H9 (cell line): Measurements from ENCODE around the gene RASSF9. TPM values are rescaled to one million over a fixed set of nuclear protein-coding genes. Genes with fewer than 3 reads are reported as not detected.

Experiments
- DNase-seq: peaks from one replicate; pipeline ENCODE4 v3.0.0-alpha.2; 2017
- H2AFZ ChIP-seq: one replicate; pipeline ENCODE4 v1.6.1; 2013; ENCODE audit warnings: mild to moderate bottlenecking, low read length, control low read depth, moderate library complexity
- H2AK5ac ChIP-seq: 2 replicates; pipeline ENCODE4 v1.6.1; 2013; ENCODE audit warnings: low read length, control low read depth, mixed read lengths; ENCODE audit not compliant: insufficient read length
- H2BK120ac ChIP-seq: one replicate; pipeline ENCODE4 v1.6.1; 2013; ENCODE audit warnings: low read depth, mild to moderate bottlenecking, low read length, control low read depth, inconsistent platforms; ENCODE audit not compliant: poor library complexity, severe bottlenecking
- H2BK12ac ChIP-seq: 2 replicates; pipeline ENCODE4 v1.6.1; 2013; ENCODE audit warnings: low read length, control low read depth, mixed read lengths, low read depth; ENCODE audit not compliant: insufficient read length
- H2BK15ac ChIP-seq: 2 replicates; pipeline ENCODE4 v1.6.1; 2013; ENCODE audit warnings: low read depth, low read length, control low read depth
- H2BK20ac ChIP-seq: one replicate; pipeline ENCODE4 v1.6.1; 2013; ENCODE audit warnings: low read depth, mild to moderate bottlenecking, low read length, control low read depth, inconsistent platforms; ENCODE audit not compliant: poor library complexity, severe bottlenecking
- H2BK5ac ChIP-seq: 2 replicates; pipeline ENCODE4 v1.6.1; 2013; ENCODE audit warnings: low read length, control low read depth, mixed read lengths; ENCODE audit not compliant: insufficient read length
- H3K14ac ChIP-seq: 2 replicates; pipeline ENCODE4 v1.6.1; 2013; ENCODE audit warnings: low read length, control low read depth; ENCODE audit not compliant: insufficient read depth
- H3K18ac ChIP-seq: 2 replicates; pipeline ENCODE4 v1.6.1; 2013; ENCODE audit warnings: low read depth, mild to moderate bottlenecking, mixed read lengths, low read length, control low read depth; ENCODE audit not compliant: insufficient read length
- H3K23ac ChIP-seq: 2 replicates; pipeline ENCODE4 v1.6.1; 2013; ENCODE audit warnings: low read length, control low read depth, mixed read lengths, low read depth; ENCODE audit not compliant: insufficient read length
- H3K23me2 ChIP-seq: 2 replicates; pipeline ENCODE4 v1.6.1; 2013; ENCODE audit warnings: low read depth, mild to moderate bottlenecking, mixed read lengths, low read length, control low read depth; ENCODE audit not compliant: insufficient read length, poor library complexity, severe bottlenecking
- H3K27ac ChIP-seq: 2 replicates; pipeline ENCODE4 v1.5.1; 2013; ENCODE audit warnings: low read length, control low read depth, mixed read lengths, low read depth; ENCODE audit not compliant: insufficient read length
- H3K27me3 ChIP-seq: 2 replicates; pipeline ENCODE4 v1.6.1; 2013; ENCODE audit warnings: low read length, control low read depth, inconsistent platforms; ENCODE audit not compliant: insufficient read depth
- H3K4ac ChIP-seq: 2 replicates; pipeline ENCODE4 v1.6.1; 2013; ENCODE audit warnings: low read depth, mild to moderate bottlenecking, control low read depth, inconsistent platforms, low read length, moderate library complexity
- H3K4me1 ChIP-seq: 2 replicates; pipeline ENCODE4 v1.6.1; 2013; ENCODE audit warnings: low read length, control low read depth, inconsistent platforms; ENCODE audit not compliant: insufficient read depth
- H3K4me2 ChIP-seq: 2 replicates; pipeline ENCODE4 v1.6.1; 2013; ENCODE audit warnings: low read length, control low read depth, mixed read lengths; ENCODE audit not compliant: insufficient read length, insufficient read depth
- H3K56ac ChIP-seq: 2 replicates; pipeline ENCODE4 v1.6.1; 2013; ENCODE audit warnings: low read depth, mild to moderate bottlenecking, mixed read lengths, low read length, control low read depth; ENCODE audit not compliant: insufficient read length
- H3K79me1 ChIP-seq: 2 replicates; pipeline ENCODE4 v1.6.1; 2013; ENCODE audit warnings: low read depth, mild to moderate bottlenecking, moderate library complexity, low read length, control low read depth, inconsistent platforms; ENCODE audit not compliant: insufficient read depth, poor library complexity, severe bottlenecking
- H3K79me2 ChIP-seq: 2 replicates; pipeline ENCODE4 v1.6.1; 2013; ENCODE audit warnings: low read length, control low read depth, inconsistent platforms; ENCODE audit not compliant: insufficient read depth
- H3K9ac ChIP-seq: 2 replicates; pipeline ENCODE4 v1.6.1; 2013; ENCODE audit warnings: low read length, control low read depth, mixed read lengths; ENCODE audit not compliant: insufficient read length; ENCODE audit errors: extremely low read depth
- H3K9me3 ChIP-seq: one replicate; pipeline ENCODE4 v1.6.1; 2013; ENCODE audit warnings: low read depth, low read length, inconsistent platforms; ENCODE audit not compliant: control insufficient read depth
- H3T11ph ChIP-seq: one replicate; pipeline ENCODE4 v1.6.1; 2013; ENCODE audit warnings: mild to moderate bottlenecking, low read length, control low read depth, inconsistent platforms
- H4K20me1 ChIP-seq: one replicate; pipeline ENCODE4 v1.6.1; 2013; ENCODE audit not compliant: control insufficient read depth, insufficient read length, insufficient read depth
- H4K5ac ChIP-seq: 2 replicates; pipeline ENCODE4 v1.6.1; 2013; ENCODE audit warnings: low read depth, mild to moderate bottlenecking, mixed read lengths, low read length, control low read depth; ENCODE audit not compliant: insufficient read length
- H4K8ac ChIP-seq: replicated peaks from 2 replicates; pipeline ENCODE4 v1.6.1; 2013; ENCODE audit warnings: low read length, control low read depth, mixed read lengths, low read depth; ENCODE audit not compliant: insufficient read length
- H4K91ac ChIP-seq: 2 replicates; pipeline ENCODE4 v1.6.1; 2013; ENCODE audit warnings: low read depth, mild to moderate bottlenecking, moderate library complexity, mixed read lengths, low read length, control low read depth; ENCODE audit not compliant: insufficient read length
- H3K27ac Mint-ChIP-seq, 3 experiments: 2 replicates in 2 of 3; 3 replicates in 1 of 3; pipeline ENCODE4 v1.8.0; 2020 to 2021; ENCODE audit warnings: mixed read lengths in 3 of 3, mild to moderate bottlenecking in 1 of 3, moderate library complexity in 1 of 3
- H3K27me3 Mint-ChIP-seq: 2 replicates; pipeline ENCODE4 v1.8.0; 2021; ENCODE audit warnings: low read depth, mild to moderate bottlenecking, moderate library complexity, mixed read lengths
- H3K36me3 Mint-ChIP-seq, 3 experiments: 2 replicates in 2 of 3; 3 replicates in 1 of 3; pipeline ENCODE4 v1.8.0; 2020 to 2021; ENCODE audit warnings: low read depth in 3 of 3, mixed read lengths in 3 of 3; ENCODE audit not compliant: insufficient read depth in 1 of 3
- H3K4me1 Mint-ChIP-seq, 2 experiments: 2 replicates each; pipeline ENCODE4 v1.8.0; 2020; ENCODE audit warnings: mixed read lengths in 2 of 2
- H3K4me3 Mint-ChIP-seq, 2 experiments: 2 replicates in 1 of 2; 3 replicates in 1 of 2; pipeline ENCODE4 v1.8.0; 2020 to 2021; ENCODE audit warnings: mild to moderate bottlenecking in 2 of 2, mixed read lengths in 2 of 2, moderate library complexity in 1 of 2
- H3K9me3 Mint-ChIP-seq, 2 experiments: 2 replicates in 1 of 2; 3 replicates in 1 of 2; pipeline ENCODE4 v1.8.0; 2020; ENCODE audit warnings: mild to moderate bottlenecking in 2 of 2, mixed read lengths in 2 of 2, moderate library complexity in 1 of 2
- WGBS: extraction: QIAGEN DNeasy Blood & Tissue Kit; methylation state at CpG from one replicate; pipeline ENCODE4 v1.1.7; 2013; ENCODE audit warnings: missing lambda C conversion rate, low lambda C conversion rate, mixed read lengths; ENCODE audit not compliant: insufficient read length; ENCODE audit errors: extremely low coverage; 5-methylcytosine and 5-hydroxymethylcytosine counted together
- total RNA-seq: library from RNA; stranded (reverse); gene quantifications from 2 replicates; pipeline ENCODE4 v1.2.1, GENCODE V29; 2021
- TF ChIP-seq, protein P1 (sequence below): fragments of 200-600 bp; sonication (generic); conservative IDR thresholded peaks from 3 replicates; pipeline ENCODE4 v1.8.0; 2021; ENCODE audit warnings: antibody characterized with exemption, mild to moderate bottlenecking

RASSF9 gene
- total RNA-seq, 1 experiment from 2014 or later, result 0.04 TPM

DNA sequence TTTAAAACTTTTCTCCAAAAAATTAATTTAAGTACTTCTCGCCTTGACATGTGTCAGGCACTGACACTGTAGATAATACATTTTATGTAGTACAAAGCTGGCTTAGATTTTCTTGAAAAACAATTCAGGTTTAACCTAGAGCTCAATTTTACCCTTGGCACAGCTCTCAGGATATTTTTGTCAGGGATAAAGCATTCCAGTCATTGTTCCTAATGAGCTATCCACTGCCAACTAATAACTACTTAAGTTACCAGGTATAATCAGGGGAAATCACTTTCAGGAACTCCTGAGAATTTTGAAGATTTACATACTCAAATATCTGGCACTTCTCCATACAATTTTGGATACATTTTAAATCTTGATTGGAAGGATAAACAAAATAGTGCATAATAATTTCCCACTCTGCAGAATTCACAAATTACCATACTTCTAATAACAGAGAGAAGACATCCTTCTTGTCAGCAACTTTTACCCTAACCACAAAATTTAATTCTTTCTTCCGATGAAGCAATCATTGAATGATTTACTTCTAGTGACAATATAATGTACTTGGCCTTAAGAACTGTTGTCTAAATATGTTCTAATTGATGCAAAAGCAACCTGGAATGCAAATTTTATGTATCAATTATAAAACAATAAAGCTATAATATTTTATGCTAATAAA lies 4.8 kb downstream of the RASSF9 start:
- no peaks in the 10 kb centered on the region for H3K79me2 ChIP-seq
- Mint-ChIP-seq H3K9me3 (no peaks in the 10 kb centered on the region), H3K4me1 (peaks cover 15% of the 10 kb centered on the region in 2 experiments), H3K27ac (no peak overlapping the region; a peak in 1 of 7 replicates), H3K4me3 (no peak overlapping the region), H3K36me3 (no peaks in the 10 kb centered on the region), H3K27me3 (no peaks in the 10 kb centered on the region)
- no peak overlapping the region for H3K23ac ChIP-seq
- H4K5ac ChIP-seq, result no peak overlapping the region
- no peaks in the 10 kb centered on the region for H3K79me1 ChIP-seq
- H3K4me2 ChIP-seq, result no peak overlapping the region
- H3K27ac ChIP-seq, result no peak overlapping the region
- no peak overlapping the region for H3T11ph ChIP-seq
- peaks cover under 1% of the 10 kb centered on the region; the same call in 1 of the 2 replicates for H3K4me1 ChIP-seq
- H3K23me2 ChIP-seq, result no peaks in the 10 kb centered on the region
- DNase-seq, result no peak
- H2AFZ ChIP-seq, result no peak overlapping the region
- H4K91ac ChIP-seq, result no peak overlapping the region
- no CpG with 5 or more reads among the region's 2 CpGs for WGBS
- H4K8ac ChIP-seq, result no peak overlapping the region
- TF ChIP-seq, protein P1, sequence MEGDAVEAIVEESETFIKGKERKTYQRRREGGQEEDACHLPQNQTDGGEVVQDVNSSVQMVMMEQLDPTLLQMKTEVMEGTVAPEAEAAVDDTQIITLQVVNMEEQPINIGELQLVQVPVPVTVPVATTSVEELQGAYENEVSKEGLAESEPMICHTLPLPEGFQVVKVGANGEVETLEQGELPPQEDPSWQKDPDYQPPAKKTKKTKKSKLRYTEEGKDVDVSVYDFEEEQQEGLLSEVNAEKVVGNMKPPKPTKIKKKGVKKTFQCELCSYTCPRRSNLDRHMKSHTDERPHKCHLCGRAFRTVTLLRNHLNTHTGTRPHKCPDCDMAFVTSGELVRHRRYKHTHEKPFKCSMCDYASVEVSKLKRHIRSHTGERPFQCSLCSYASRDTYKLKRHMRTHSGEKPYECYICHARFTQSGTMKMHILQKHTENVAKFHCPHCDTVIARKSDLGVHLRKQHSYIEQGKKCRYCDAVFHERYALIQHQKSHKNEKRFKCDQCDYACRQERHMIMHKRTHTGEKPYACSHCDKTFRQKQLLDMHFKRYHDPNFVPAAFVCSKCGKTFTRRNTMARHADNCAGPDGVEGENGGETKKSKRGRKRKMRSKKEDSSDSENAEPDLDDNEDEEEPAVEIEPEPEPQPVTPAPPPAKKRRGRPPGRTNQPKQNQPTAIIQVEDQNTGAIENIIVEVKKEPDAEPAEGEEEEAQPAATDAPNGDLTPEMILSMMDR, result no peak
- no peak overlapping the region for H2BK12ac ChIP-seq
- no peak overlapping the region for H2BK20ac ChIP-seq
- no peak overlapping the region for H3K9ac ChIP-seq
- H2AK5ac ChIP-seq, result no peak overlapping the region
- no peak overlapping the region for H3K56ac ChIP-seq
- no peaks in the 10 kb centered on the region for H3K9me3 ChIP-seq
- H3K4ac ChIP-seq, result no peak overlapping the region
- no peak overlapping the region for H2BK5ac ChIP-seq
- H2BK120ac ChIP-seq, result no peak overlapping the region
- no peaks in the 10 kb centered on the region for H3K27me3 ChIP-seq
- H4K20me1 ChIP-seq, result no peaks in the 10 kb centered on the region
- H2BK15ac ChIP-seq, result no peak overlapping the region
- H3K14ac ChIP-seq, result no peak overlapping the region
- no peak overlapping the region for H3K18ac ChIP-seq
